HG02798 (cell line): ENCODE measurements around the gene DMAC1.
A peak's percentile ranks its signal among the peaks of the same experiment; 100 is the strongest.

ENCODE experiments used
- ATAC-seq: cut with Tn5 transposase; IDR thresholded peaks from one replicate; pipeline ENCODE4 v1.9.1; 2021; ENCODE audit warnings: mild to moderate bottlenecking; ENCODE audit not compliant: unreplicated experiment, poor library complexity

Gene DMAC1

GRCh38 chr9:7799234-7799943 is at the start of gene DMAC1:
DMAC1 (minus strand) TSS chr9:7799778; CDS start chr9:7799734, 44 bp downstream.
- ATAC-seq, result peak; percentile 94

- ATAC-seq, result no peak
Measured at GRCh38 chr9:7849362-7849761, 49.8 kb upstream of the DMAC1 start.

GRCh38 chr9:7848498-7848897 is 48.9 kb upstream of the DMAC1 start:
- ATAC-seq, result no peak

GRCh38 chr9:7844242-7844641 is 44.7 kb upstream of the DMAC1 start:
- peak; percentile 50 for ATAC-seq

GRCh38 chr9:7841831-7842230 is 42.3 kb upstream of the DMAC1 start:
- ATAC-seq, result no peak

- ATAC-seq, result no peak
Measured at GRCh38 chr9:7834531-7834930, 35.0 kb upstream of the DMAC1 start.

- no peak for ATAC-seq
Measured at GRCh38 chr9:7828334-7828733, 28.8 kb upstream of the DMAC1 start.

- ATAC-seq, result no peak
Measured at GRCh38 chr9:7827792-7828191, 28.2 kb upstream of the DMAC1 start.

GRCh38 chr9:7827056-7827455 is 27.5 kb upstream of the DMAC1 start:
- no peak for ATAC-seq

- no peak for ATAC-seq
Measured at GRCh38 chr9:7823651-7824050, 24.1 kb upstream of the DMAC1 start.

- no peak for ATAC-seq
Measured at GRCh38 chr9:7819984-7820383, 20.4 kb upstream of the DMAC1 start.

- no peak for ATAC-seq
Measured at GRCh38 chr9:7816021-7816420, 16.4 kb upstream of the DMAC1 start.

GRCh38 chr9:7813030-7813429 is 13.5 kb upstream of the DMAC1 start:
- no peak for ATAC-seq

GRCh38 chr9:7811677-7812076 is 12.1 kb upstream of the DMAC1 start:
- no peak for ATAC-seq

GRCh38 chr9:7802666-7803065 is 3.1 kb upstream of the DMAC1 start:
- no peak for ATAC-seq

- ATAC-seq, result peak; percentile 8
Measured at GRCh38 chr9:7799944-7800285, 337 bp upstream of the DMAC1 start.

GRCh38 chr9:7794196-7794595 is 5.4 kb downstream of the DMAC1 start:
- ATAC-seq, result no peak

GRCh38 chr9:7791394-7791793 is 8.2 kb downstream of the DMAC1 start:
- ATAC-seq, result no peak

GRCh38 chr9:7790819-7791182 is 8.8 kb downstream of the DMAC1 start:
- no peak for ATAC-seq

GRCh38 chr9:7790022-7790818 is 9.4 kb downstream of the DMAC1 start:
- ATAC-seq, result no peak

GRCh38 chr9:7788772-7789171 is 10.8 kb downstream of the DMAC1 start:
- ATAC-seq, result no peak

GRCh38 chr9:7785813-7786212 is 13.8 kb downstream of the DMAC1 start:
- ATAC-seq, result no peak
